NCI-H226 (cell line): ENCODE measurements around the gene ZNF850.

ENCODE experiments used
- DNase-seq: peaks from one replicate; pipeline ENCODE4 v3.0.0-alpha.2; 2015

ZNF850 gene

GRCh38 chr19:36687214-36688056 lies 85.2 kb downstream of the ZNF850 start, which contains the start of gene ZNF567:
Gene ZNF567 (plus strand): TSS chr19:36687612. CDS start chr19:36694868, 7,256 bp downstream.
- DNase-seq = peak; percentile 96

- DNase-seq = no peak
Measured at GRCh38 chr19:36686365-36687213, 86.0 kb downstream of the ZNF850 start.

GRCh38 chr19:36685835-36686234 lies 86.8 kb downstream of the ZNF850 start:
- no peak for DNase-seq

GRCh38 chr19:36679455-36679854 lies 93.2 kb downstream of the ZNF850 start:
- no peak for DNase-seq

- no peak for DNase-seq
Measured at GRCh38 chr19:36674201-36674600, 98.4 kb downstream of the ZNF850 start.

- DNase-seq = no peak
Measured at GRCh38 chr19:36672368-36672767, 100.2 kb downstream of the ZNF850 start.

- DNase-seq = no peak
Measured at GRCh38 chr19:36668646-36669045, 104.0 kb downstream of the ZNF850 start.

GRCh38 chr19:36665832-36666231 lies 106.8 kb downstream of the ZNF850 start:
- no peak for DNase-seq
